UCSD-AML1 (cell line): ENCODE measurements around the gene FAM124A.

Source experiments
- DNase-seq: peaks from one replicate; lab custom pipeline; 2025; ENCODE audit not compliant: unreplicated experiment; lab: John Stamatoyannopoulos, UW

Gene FAM124A

GRCh38 chr13:51298812-51299211 is 76.6 kb downstream of the FAM124A start:
- no peak for DNase-seq

GRCh38 chr13:51303063-51303552 is 80.9 kb downstream of the FAM124A start:
- DNase-seq: no peak

- DNase-seq: no peak
These were observed 81.7 kb downstream of the FAM124A start for GRCh38 chr13:51303882-51304281.

GRCh38 chr13:51305271-51305967 is 83.2 kb downstream of the FAM124A start:
- no peak for DNase-seq

GRCh38 chr13:51308781-51309180 is 86.6 kb downstream of the FAM124A start:
- no peak for DNase-seq

GRCh38 chr13:51311231-51311630 is 89.0 kb downstream of the FAM124A start:
- no peak for DNase-seq

- DNase-seq: no peak
These were observed 89.8 kb downstream of the FAM124A start for GRCh38 chr13:51311957-51312520.

- no peak for DNase-seq
These were observed 91.4 kb downstream of the FAM124A start for GRCh38 chr13:51313619-51314018.

- no peak for DNase-seq
These were observed 95.1 kb downstream of the FAM124A start for GRCh38 chr13:51317262-51317661.

- DNase-seq: no peak
These were observed 95.8 kb downstream of the FAM124A start for GRCh38 chr13:51318015-51318414.

- DNase-seq: no peak
These were observed 96.7 kb downstream of the FAM124A start for GRCh38 chr13:51318876-51319275.

GRCh38 chr13:51321836-51322235 is 99.6 kb downstream of the FAM124A start:
- DNase-seq: no peak

GRCh38 chr13:51322826-51323225 is 100.6 kb downstream of the FAM124A start:
- DNase-seq: no peak

GRCh38 chr13:51323824-51324511 is 101.8 kb downstream of the FAM124A start:
- no peak for DNase-seq

- DNase-seq: no peak
These were observed 102.7 kb downstream of the FAM124A start for GRCh38 chr13:51324714-51325420.

- no peak for DNase-seq
These were observed 103.6 kb downstream of the FAM124A start for GRCh38 chr13:51325837-51326236.

- DNase-seq: no peak
These were observed 104.6 kb downstream of the FAM124A start for GRCh38 chr13:51326777-51327176.

- no peak for DNase-seq
These were observed 105.8 kb downstream of the FAM124A start for GRCh38 chr13:51327961-51328360.

- no peak for DNase-seq
These were observed 106.3 kb downstream of the FAM124A start for GRCh38 chr13:51328488-51328887.

- no peak for DNase-seq
These were observed 107.4 kb downstream of the FAM124A start for GRCh38 chr13:51329606-51330005.

GRCh38 chr13:51330791-51331190 is 108.6 kb downstream of the FAM124A start:
- peak; percentile 53 for DNase-seq
